Right atrium auricular region (tissue), 2 donors: Measurements from ENCODE around the gene S1PR2. TPM values are rescaled to one million over a fixed set of nuclear protein-coding genes. Genes with fewer than 3 reads are reported as not detected.

ENCODE experiments used
- DNase-seq: peaks from one replicate; pipeline ENCODE4 v3.0.0-alpha.2; 2019; ENCODE audit warnings: low spot score
- H3K27ac ChIP-seq, 2 donors: fragments of 200-600 bp; sonication (generic); 1 replicate in 1 of 2; 2 replicates in 1 of 2; pipeline ENCODE4 v1.5.1; 2016 to 2019
- H3K27me3 ChIP-seq, 2 donors: fragments of 200-600 bp; sonication (generic); one replicate each; pipeline versions ENCODE4 v1.5.1 to v1.6.0; 2017 to 2019
- H3K36me3 ChIP-seq: fragments of 200-600 bp; sonication (generic); one replicate; pipeline ENCODE4 v1.5.1; 2016
- H3K4me1 ChIP-seq, 2 donors: fragments of 200-600 bp; sonication (generic); one replicate each; pipeline versions ENCODE4 v1.5.1 to v1.6.0; 2017 to 2019
- H3K4me3 ChIP-seq, 2 donors: fragments of 200-600 bp; sonication (generic); 1 replicate in 1 of 2; 2 replicates in 1 of 2; pipeline ENCODE4 v1.5.1; 2017 to 2019; ENCODE audit warnings: mild to moderate bottlenecking in 1 of 2, moderate library complexity in 1 of 2
- H3K9me3 ChIP-seq, 2 donors: fragments of 200-600 bp; sonication (generic); one replicate each; pipeline ENCODE4 v1.5.1; 2019
- CTCF ChIP-seq, 2 donors: fragments of 200-600 bp; sonication (generic); IDR thresholded peaks; one replicate each; pipeline ENCODE4 v1.5.1; 2019; ENCODE audit warnings: antibody characterized with exemption in 2 of 2
- total RNA-seq, 2 donors: library from RNA; depleted of rRNA; stranded (reverse); fragments of >200 nt; gene quantifications; one replicate each; pipeline ENCODE4 v1.1.0, GENCODE V29; 2016

S1PR2 gene
- total RNA-seq, 2 donors from 2014 or later: 4.3 to 14.7 TPM

GRCh38 chr19:10190026-10190425 is 41.1 kb downstream of the S1PR2 start:
- DNase-seq: no peak
- Histone ChIP-seq H3K4me3 (no peak overlapping the region), H3K27me3 (no peaks in the 10 kb centered on the region), H3K36me3 (no peaks in the 10 kb centered on the region), H3K9me3 (no peaks in the 10 kb centered on the region), H3K4me1 (peaks cover 0 to 40% of the 10 kb centered on the region in 2 donors), H3K27ac (no peak overlapping the region)
- no peak for TF ChIP-seq CTCF (IDR thresholded peaks at IDR 0.05)

- peaks cover 0 to 39% of the 10 kb centered on the region in 2 donors for H3K4me1 ChIP-seq
- no peak overlapping the region for H3K27ac ChIP-seq
- H3K4me3 ChIP-seq: no peak overlapping the region
- H3K9me3 ChIP-seq: no peaks in the 10 kb centered on the region
- no peaks in the 10 kb centered on the region for H3K27me3 ChIP-seq
- no peak for TF ChIP-seq CTCF (IDR thresholded peaks at IDR 0.05)
- H3K36me3 ChIP-seq: no peaks in the 10 kb centered on the region
- no peak for DNase-seq
Measured at GRCh38 chr19:10189616-10190015, 41.5 kb downstream of the S1PR2 start.

GRCh38 chr19:10187315-10187714 is 43.8 kb downstream of the S1PR2 start:
- Histone ChIP-seq H3K9me3 (no peaks in the 10 kb centered on the region), H3K4me3 (no peak overlapping the region), H3K4me1 (peaks cover 0 to 26% of the 10 kb centered on the region in 2 donors), H3K27ac (no peak overlapping the region), H3K27me3 (no peaks in the 10 kb centered on the region), H3K36me3 (no peaks in the 10 kb centered on the region)
- no peak for DNase-seq
- no peak for TF ChIP-seq CTCF (IDR thresholded peaks at IDR 0.05)

- DNase-seq: no peak
- Histone ChIP-seq H3K9me3 (no peaks in the 10 kb centered on the region), H3K4me3 (no peak overlapping the region), H3K27me3 (no peaks in the 10 kb centered on the region), H3K27ac (no peak overlapping the region), H3K4me1 (peaks cover 0 to 11% of the 10 kb centered on the region in 2 donors), H3K36me3 (peaks cover 12% of the 10 kb centered on the region)
- TF ChIP-seq CTCF (IDR thresholded peaks at IDR 0.05): no peak
Measured at GRCh38 chr19:10184636-10185035, 46.5 kb downstream of the S1PR2 start.

- no peak for TF ChIP-seq CTCF (IDR thresholded peaks at IDR 0.05)
- peaks cover 0 to 11% of the 10 kb centered on the region in 2 donors for H3K4me1 ChIP-seq
- no peak for DNase-seq
- H3K36me3 ChIP-seq: peaks cover 16% of the 10 kb centered on the region
- no peaks in the 10 kb centered on the region for H3K9me3 ChIP-seq
- H3K27me3 ChIP-seq: no peaks in the 10 kb centered on the region
- no peak overlapping the region for H3K4me3 ChIP-seq
- no peak overlapping the region for H3K27ac ChIP-seq
Measured at GRCh38 chr19:10183926-10184325, 47.2 kb downstream of the S1PR2 start.

- Histone ChIP-seq H3K9me3 (no peaks in the 10 kb centered on the region), H3K36me3 (peaks cover 16% of the 10 kb centered on the region), H3K27ac (no peak overlapping the region), H3K4me1 (peaks cover 0 to 4% of the 10 kb centered on the region in 2 donors), H3K4me3 (no peak overlapping the region), H3K27me3 (no peaks in the 10 kb centered on the region)
- TF ChIP-seq CTCF (IDR thresholded peaks at IDR 0.05): no peak
- no peak for DNase-seq
Measured at GRCh38 chr19:10182847-10183246, 48.3 kb downstream of the S1PR2 start.
